Activated CD4-positive, alpha-beta T cell treated with anti-CD3 and anti-CD28 coated beads, Interleukin-2, amount 10 ng/mL, durations not matched to agents 7 days and 5 days (primary cell): ENCODE results near the gene MYO1F. TPM values are rescaled to one million over a fixed set of nuclear protein-coding genes. Genes with fewer than 3 reads are reported as not detected.

Source experiments
- CTCF ChIA-PET: fragments of 350-600 bp; sonication (Branson Sonifier 250); formaldehyde crosslinking; loops from one replicate; lab custom pipeline; 2021; ENCODE audit warnings: antibody characterized with exemption; lab: Charles Lee
- POLR2A ChIA-PET: fragments of 350-600 bp; sonication (Branson Sonifier 250); formaldehyde crosslinking; loops from one replicate; lab custom pipeline; 2021; ENCODE audit warnings: antibody characterized with exemption; lab: Charles Lee
- DNase-seq: peaks from one replicate; pipeline ENCODE4 v3.0.0-alpha.2; 2020
- H3K27ac Mint-ChIP-seq: one replicate; pipeline ENCODE4 v1.8.0; 2021; ENCODE audit warnings: mild to moderate bottlenecking, moderate library complexity, mixed read lengths
- H3K27me3 Mint-ChIP-seq: one replicate; pipeline ENCODE4 v1.8.0; 2021; ENCODE audit warnings: mixed read lengths
- H3K36me3 Mint-ChIP-seq: one replicate; pipeline ENCODE4 v1.8.0; 2021; ENCODE audit warnings: low read depth, mixed read lengths
- H3K4me1 Mint-ChIP-seq: one replicate; pipeline ENCODE4 v1.8.0; 2021; ENCODE audit warnings: mixed read lengths
- H3K4me3 Mint-ChIP-seq: one replicate; pipeline ENCODE4 v1.8.0; 2021; ENCODE audit warnings: mild to moderate bottlenecking, moderate library complexity, mixed read lengths
- H3K9me3 Mint-ChIP-seq: one replicate; pipeline ENCODE4 v1.8.0; 2021; ENCODE audit warnings: mixed read lengths
- total RNA-seq, 2 experiments: library from RNA; stranded (reverse); gene quantifications; one replicate each; pipeline ENCODE4 v1.2.3, GENCODE V29; 2021

The MYO1F gene
- total RNA-seq, 2 experiments from 2014 or later, result 359 to 366 TPM

DNA sequence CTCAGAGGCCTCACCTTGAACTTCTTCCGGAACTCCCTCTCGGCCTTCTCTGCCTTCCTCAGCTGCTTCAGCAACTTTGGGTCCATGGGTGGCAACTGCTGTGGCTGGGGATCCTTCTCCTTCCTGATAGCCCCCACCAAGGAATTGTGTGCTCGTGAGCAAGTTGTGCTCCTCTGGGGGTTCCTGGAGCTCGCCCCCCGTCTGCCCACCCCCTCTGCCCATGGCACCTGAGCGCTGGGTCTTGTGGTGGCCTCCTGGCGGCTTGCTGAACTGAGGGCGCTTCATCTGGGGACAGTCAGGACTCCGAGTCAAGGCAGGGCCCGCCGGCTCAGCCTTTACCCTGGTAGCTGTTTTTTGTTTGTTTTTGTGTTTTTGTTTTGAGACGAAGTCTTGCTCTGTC lies 86.4 kb downstream of the MYO1F start:
- peaks cover 36% of the 10 kb centered on the region for H3K36me3 Mint-ChIP-seq
- no peak for DNase-seq
- ChIA-PET POLR2A (no interaction called here), CTCF (interaction anchor here (0.6 kb wide), 2 partner anchors 10 to 36 kb away, joined by 3 to 4 read pairs; no protein-coding TSS in a partner anchor)
- peaks cover 54% of the 10 kb centered on the region for H3K4me1 Mint-ChIP-seq
- H3K27ac Mint-ChIP-seq, result peak overlapping the region; percentile 64
- no peak overlapping the region for H3K4me3 Mint-ChIP-seq
- no peaks in the 10 kb centered on the region for H3K9me3 Mint-ChIP-seq
- no peaks in the 10 kb centered on the region for H3K27me3 Mint-ChIP-seq

DNA sequence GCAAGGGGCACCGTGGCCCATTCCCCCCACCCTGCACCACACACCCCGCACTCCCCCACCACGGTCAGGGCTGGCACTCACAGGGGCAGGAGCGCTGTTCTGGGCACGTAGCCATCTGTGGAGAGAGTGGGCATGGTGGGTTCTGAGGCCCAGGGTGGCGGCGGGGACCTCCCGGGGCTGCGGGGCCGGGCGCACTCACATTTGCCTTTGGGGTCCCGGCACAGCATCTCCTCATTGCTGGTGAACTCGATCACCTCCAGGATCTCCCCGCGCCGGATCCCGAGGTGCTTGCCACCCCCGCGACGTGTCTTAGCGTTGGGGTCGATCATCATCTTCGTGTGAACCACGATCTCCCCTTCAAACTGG lies 86.9 kb downstream of the MYO1F start:
- DNase-seq, result no peak
- Mint-ChIP-seq H3K27me3 (no peaks in the 10 kb centered on the region), H3K36me3 (peaks cover 38% of the 10 kb centered on the region), H3K27ac (peak overlapping the region; percentile 64), H3K4me3 (no peak overlapping the region), H3K4me1 (peaks cover 51% of the 10 kb centered on the region), H3K9me3 (no peaks in the 10 kb centered on the region)
- ChIA-PET POLR2A (no interaction called here), CTCF (interaction anchor here (0.6 kb wide), 1 partner anchor 11 kb away, joined by 4 read pairs; no protein-coding TSS in a partner anchor)

GRCh38 chr19:8489561-8490394 lies 87.5 kb downstream of the MYO1F start:
- H3K36me3 Mint-ChIP-seq, result peaks cover 44% of the 10 kb centered on the region
- no peaks in the 10 kb centered on the region for H3K27me3 Mint-ChIP-seq
- CTCF ChIA-PET, result interaction anchor here (1.4 kb wide), 1 partner anchor 16 kb away, joined by 4 read pairs; no protein-coding TSS in a partner anchor
- no peak overlapping the region for H3K4me3 Mint-ChIP-seq
- no peak for DNase-seq
- no peaks in the 10 kb centered on the region for H3K9me3 Mint-ChIP-seq
- peaks cover 54% of the 10 kb centered on the region for H3K4me1 Mint-ChIP-seq
- H3K27ac Mint-ChIP-seq, result no peak overlapping the region
- POLR2A ChIA-PET, result no interaction called here

DNA sequence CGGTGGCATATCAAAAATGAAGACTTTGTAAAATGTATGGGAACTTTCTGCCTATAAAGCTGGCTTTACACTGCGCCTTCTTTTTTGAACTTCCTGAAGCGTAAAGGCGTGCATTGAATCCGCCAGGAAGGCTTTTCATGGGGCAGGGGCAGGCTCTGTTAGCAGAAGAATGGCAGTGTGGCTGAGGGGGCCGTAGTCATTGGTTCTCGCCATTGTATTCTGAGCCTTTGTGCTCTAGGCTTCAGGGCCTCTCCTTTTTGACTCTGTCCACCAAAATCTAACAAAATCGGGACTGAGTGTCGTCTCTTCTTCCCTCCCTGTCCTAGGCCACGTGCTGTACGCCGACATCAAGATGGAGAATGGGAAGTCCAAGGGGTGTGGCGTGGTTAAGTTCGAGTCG lies 88.9 kb downstream of the MYO1F start:
- no peak for DNase-seq
- Mint-ChIP-seq H3K27ac (peak overlapping the region; percentile 68), H3K36me3 (peaks cover 49% of the 10 kb centered on the region), H3K9me3 (no peaks in the 10 kb centered on the region), H3K27me3 (no peaks in the 10 kb centered on the region), H3K4me1 (peaks cover 48% of the 10 kb centered on the region), H3K4me3 (no peak overlapping the region)
- CTCF ChIA-PET, result interaction anchor here (1.4 kb wide), 1 partner anchor 18 kb away, joined by 4 read pairs; no protein-coding TSS in a partner anchor
- POLR2A ChIA-PET, result no interaction called here

GRCh38 chr19:8487137-8487851 lies 89.9 kb downstream of the MYO1F start:
- peaks cover 57% of the 10 kb centered on the region for H3K36me3 Mint-ChIP-seq
- ChIA-PET CTCF (interaction anchor here (0.7 to 2.3 kb wide), 7 partner anchors 11 to 92 kb away, joined by 3 to 8 read pairs (median 3); partner anchors contain the start of gene ZNF414), POLR2A (interaction anchor here (0.6 to 1.3 kb wide), 2 partner anchors 26 to 28 kb away, joined by 3 to 7 read pairs; partner anchors contain the start of gene ZNF414)
- peaks cover 50% of the 10 kb centered on the region for H3K4me1 Mint-ChIP-seq
- no peaks in the 10 kb centered on the region for H3K9me3 Mint-ChIP-seq
- DNase-seq, result peak; percentile 76
- H3K27me3 Mint-ChIP-seq, result no peaks in the 10 kb centered on the region
- H3K4me3 Mint-ChIP-seq, result peak overlapping the region; percentile 55
- H3K27ac Mint-ChIP-seq, result peak overlapping the region; percentile 90

DNA sequence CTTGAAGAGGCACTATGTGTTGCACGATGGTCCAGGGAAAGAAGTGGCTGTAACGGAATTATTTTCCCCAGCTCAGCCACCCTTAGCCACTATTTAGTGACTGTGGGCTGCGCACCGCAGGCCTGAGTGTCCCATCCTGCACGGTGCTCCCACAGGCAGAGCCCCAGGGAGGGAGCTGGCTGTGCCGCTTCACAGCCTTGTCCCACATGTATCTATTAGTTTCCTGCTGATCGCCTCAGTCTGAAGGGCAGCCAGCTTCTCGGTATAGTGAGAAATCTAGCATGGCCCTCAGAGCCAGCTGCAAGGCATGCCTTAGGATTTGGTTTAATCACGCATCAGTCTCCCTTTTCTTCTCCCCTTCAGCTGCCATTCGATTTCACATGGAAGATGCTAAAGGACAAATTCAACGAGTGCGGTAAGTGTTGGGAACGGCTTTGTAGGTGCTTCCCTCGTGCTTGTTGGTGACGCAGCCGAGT lies 90.5 kb downstream of the MYO1F start:
- no peak for DNase-seq
- CTCF ChIA-PET, result interaction anchor here (1.0 to 2.3 kb wide), 6 partner anchors 19 to 94 kb away, joined by 3 to 8 read pairs (median 3); partner anchors contain the start of gene ZNF414

DNA sequence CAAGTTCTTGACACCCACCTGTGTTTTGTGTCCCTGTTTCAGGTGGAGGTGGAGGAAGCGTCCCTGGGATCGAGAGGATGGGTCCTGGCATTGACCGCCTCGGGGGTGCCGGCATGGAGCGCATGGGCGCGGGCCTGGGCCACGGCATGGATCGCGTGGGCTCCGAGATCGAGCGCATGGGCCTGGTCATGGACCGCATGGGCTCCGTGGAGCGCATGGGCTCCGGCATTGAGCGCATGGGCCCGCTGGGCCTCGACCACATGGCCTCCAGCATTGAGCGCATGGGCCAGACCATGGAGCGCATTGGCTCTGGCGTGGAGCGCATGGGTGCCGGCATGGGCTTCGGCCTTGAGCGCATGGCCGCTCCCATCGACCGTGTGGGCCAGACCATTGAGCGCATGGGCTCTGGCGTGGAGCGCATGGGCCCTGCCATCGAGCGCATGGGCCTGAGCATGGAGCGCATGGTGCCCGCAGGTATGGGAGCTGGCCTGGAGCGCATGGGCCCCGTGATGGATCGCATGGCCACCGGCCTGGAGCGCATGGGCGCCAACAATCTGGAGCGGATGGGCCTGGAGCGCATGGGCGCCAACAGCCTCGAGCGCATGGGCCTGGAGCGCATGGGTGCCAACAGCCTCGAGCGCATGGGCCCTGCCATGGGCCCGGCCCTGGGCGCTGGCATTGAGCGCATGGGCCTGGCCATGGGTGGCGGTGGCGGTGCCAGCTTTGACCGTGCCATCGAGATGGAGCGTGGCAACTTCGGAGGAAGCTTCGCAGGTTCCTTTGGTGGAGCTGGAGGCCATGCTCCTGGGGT lies 91.5 kb downstream of the MYO1F start:
- no peak overlapping the region for H3K4me3 Mint-ChIP-seq
- no peaks in the 10 kb centered on the region for H3K27me3 Mint-ChIP-seq
- H3K27ac Mint-ChIP-seq, result peak overlapping the region; percentile 69
- DNase-seq, result no peak
- CTCF ChIA-PET, result interaction anchor here (1.0 to 2.3 kb wide), 3 partner anchors 19 to 95 kb away, joined by 3 to 8 read pairs (median 3); no protein-coding TSS in a partner anchor
- peaks cover 65% of the 10 kb centered on the region for H3K4me1 Mint-ChIP-seq
- POLR2A ChIA-PET, result no interaction called here
- peaks cover 68% of the 10 kb centered on the region for H3K36me3 Mint-ChIP-seq
- H3K9me3 Mint-ChIP-seq, result no peaks in the 10 kb centered on the region

More for the DNA sequence above, 90.5 kb downstream of the MYO1F start:
- POLR2A ChIA-PET, result interaction anchor here (1.3 kb wide), 1 partner anchor 27 kb away, joined by 7 read pairs; the partner anchor contains the start of gene ZNF414
- Mint-ChIP-seq H3K4me1 (peaks cover 56% of the 10 kb centered on the region), H3K27me3 (no peaks in the 10 kb centered on the region), H3K4me3 (peak overlapping the region; percentile 55), H3K36me3 (peaks cover 60% of the 10 kb centered on the region), H3K9me3 (no peaks in the 10 kb centered on the region), H3K27ac (peak overlapping the region; percentile 90)

- Mint-ChIP-seq H3K36me3 (peaks cover 66% of the 10 kb centered on the region), H3K4me1 (peaks cover 70% of the 10 kb centered on the region)
Measured at GRCh38 chr19:8484331-8484894, 92.8 kb downstream of the MYO1F start.

GRCh38 chr19:8483165-8483564 lies 94.1 kb downstream of the MYO1F start:
- Mint-ChIP-seq H3K27me3 (no peaks in the 10 kb centered on the region), H3K4me1 (peaks cover 77% of the 10 kb centered on the region), H3K36me3 (peaks cover 67% of the 10 kb centered on the region), H3K4me3 (no peak overlapping the region), H3K9me3 (no peaks in the 10 kb centered on the region), H3K27ac (peak overlapping the region; percentile 68)
- ChIA-PET POLR2A (no interaction called here), CTCF (interaction anchor here (1.0 to 1.4 kb wide), 2 partner anchors 15 to 103 kb away, joined by 3 to 4 read pairs; no protein-coding TSS in a partner anchor)
- DNase-seq, result no peak

More at GRCh38 chr19:8484331-8484894, 92.8 kb downstream of the MYO1F start:
- CTCF ChIA-PET, result interaction anchor here (1.0 to 1.5 kb wide), 4 partner anchors 13 to 102 kb away, joined by 3 to 5 read pairs (median 4); no protein-coding TSS in a partner anchor
- H3K27me3 Mint-ChIP-seq, result no peaks in the 10 kb centered on the region
- H3K27ac Mint-ChIP-seq, result no peak overlapping the region
- no peaks in the 10 kb centered on the region for H3K9me3 Mint-ChIP-seq
- no peak for DNase-seq
- no peak overlapping the region for H3K4me3 Mint-ChIP-seq
- POLR2A ChIA-PET, result no interaction called here

DNA sequence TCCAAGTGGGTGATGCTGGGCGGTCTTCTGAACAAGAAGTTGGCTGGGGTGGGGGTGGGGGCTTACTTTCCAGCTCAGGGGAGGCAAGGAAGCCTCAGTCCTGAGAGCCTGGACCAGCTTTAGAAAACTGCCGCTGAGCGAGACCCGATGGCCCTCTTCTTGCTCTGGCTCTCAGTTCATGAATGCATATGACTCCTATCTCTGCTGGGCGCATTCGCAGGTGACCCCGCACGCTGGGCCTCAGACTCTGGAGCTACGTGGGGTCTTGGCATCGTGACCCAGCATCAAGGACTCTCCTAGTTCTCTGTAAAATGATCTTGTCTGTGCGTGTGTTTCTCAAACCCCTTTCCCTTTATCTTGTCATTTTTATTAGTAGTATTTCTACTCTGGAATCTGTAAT lies 94.5 kb downstream of the MYO1F start:
- CTCF ChIA-PET, result interaction anchor here (1.4 kb wide), 1 partner anchor 104 kb away, joined by 3 read pairs; no protein-coding TSS in a partner anchor
- Mint-ChIP-seq H3K4me1 (peaks cover 77% of the 10 kb centered on the region), H3K4me3 (no peak overlapping the region), H3K27ac (peak overlapping the region; percentile 68), H3K36me3 (peaks cover 68% of the 10 kb centered on the region), H3K9me3 (no peaks in the 10 kb centered on the region), H3K27me3 (no peaks in the 10 kb centered on the region)
- POLR2A ChIA-PET, result no interaction called here
- DNase-seq, result no peak

DNA sequence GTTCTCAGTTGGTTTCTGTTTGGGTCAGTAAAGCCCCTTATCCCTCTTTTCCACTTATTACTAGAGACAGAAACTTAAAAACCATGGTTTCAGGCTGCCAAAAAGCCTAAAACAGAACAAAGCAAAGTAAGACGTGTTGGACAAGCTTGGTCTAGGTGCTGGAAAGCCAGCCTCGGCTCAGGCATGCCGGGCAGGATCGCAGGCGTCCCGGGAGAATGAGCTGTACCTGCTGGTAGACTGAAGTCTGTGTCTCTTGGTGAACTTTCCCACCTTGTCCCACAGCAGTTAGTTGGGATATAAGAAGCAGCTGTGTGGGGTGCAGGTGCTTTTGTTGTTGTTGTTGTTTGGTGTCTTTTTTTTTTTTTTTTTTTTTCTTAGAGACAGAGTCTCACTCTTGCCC lies 95.6 kb downstream of the MYO1F start:
- DNase-seq, result no peak
- ChIA-PET CTCF (interaction anchor here (0.7 to 1.3 kb wide), 3 partner anchors 17 to 134 kb away, joined by 4 read pairs; no protein-coding TSS in a partner anchor), POLR2A (no interaction called here)
- Mint-ChIP-seq H3K4me1 (peaks cover 76% of the 10 kb centered on the region), H3K9me3 (no peaks in the 10 kb centered on the region), H3K36me3 (peaks cover 65% of the 10 kb centered on the region), H3K4me3 (no peak overlapping the region), H3K27me3 (no peaks in the 10 kb centered on the region), H3K27ac (peak overlapping the region; percentile 67)
